ENCODE results near the gene PAF1.

PAF1 gene

DNA sequence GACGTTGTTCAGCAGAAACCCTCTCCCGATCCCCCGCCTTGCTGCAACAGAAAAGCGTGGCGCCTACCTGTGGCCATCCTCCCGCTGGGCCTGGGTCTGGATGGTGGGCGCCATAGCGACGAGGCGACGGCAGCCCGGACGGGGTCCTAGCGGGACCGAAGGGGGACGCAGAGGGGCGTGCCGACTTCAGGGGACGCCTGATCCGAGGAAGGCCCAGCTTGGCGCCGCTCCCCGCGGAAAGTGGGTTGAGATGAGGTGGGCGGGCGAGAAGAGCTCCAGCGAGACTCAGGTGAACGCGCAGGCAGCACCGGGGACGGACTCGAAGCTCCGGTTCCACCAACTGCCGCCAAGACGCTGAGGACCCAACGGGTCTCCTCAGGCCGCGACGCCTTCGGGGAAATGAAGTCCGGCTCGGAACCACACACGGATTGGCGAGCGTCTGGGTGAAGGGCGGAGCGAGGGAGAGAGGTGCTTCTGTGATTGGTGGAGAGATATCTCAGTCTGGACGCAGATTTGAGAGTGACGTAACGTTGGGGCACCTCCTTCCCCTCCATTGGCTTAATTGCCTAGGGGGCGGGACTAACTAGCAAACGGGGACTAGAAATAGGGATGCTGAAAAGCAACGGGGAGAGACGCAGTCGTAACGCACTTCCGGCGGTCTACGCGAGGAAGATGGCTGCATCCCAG, at the start of gene PAF1, which contains the start of gene MED29:
PAF1 (minus strand) TSS at position 356 of the 687 bp plus-strand sequence; CDS start at position 114, 242 bp downstream.
MED29 (plus strand) TSS at position 628 of the 687 bp plus-strand sequence; CDS start at position 673, 45 bp downstream.
- peak; percentile 98 for DNase-seq

DNA sequence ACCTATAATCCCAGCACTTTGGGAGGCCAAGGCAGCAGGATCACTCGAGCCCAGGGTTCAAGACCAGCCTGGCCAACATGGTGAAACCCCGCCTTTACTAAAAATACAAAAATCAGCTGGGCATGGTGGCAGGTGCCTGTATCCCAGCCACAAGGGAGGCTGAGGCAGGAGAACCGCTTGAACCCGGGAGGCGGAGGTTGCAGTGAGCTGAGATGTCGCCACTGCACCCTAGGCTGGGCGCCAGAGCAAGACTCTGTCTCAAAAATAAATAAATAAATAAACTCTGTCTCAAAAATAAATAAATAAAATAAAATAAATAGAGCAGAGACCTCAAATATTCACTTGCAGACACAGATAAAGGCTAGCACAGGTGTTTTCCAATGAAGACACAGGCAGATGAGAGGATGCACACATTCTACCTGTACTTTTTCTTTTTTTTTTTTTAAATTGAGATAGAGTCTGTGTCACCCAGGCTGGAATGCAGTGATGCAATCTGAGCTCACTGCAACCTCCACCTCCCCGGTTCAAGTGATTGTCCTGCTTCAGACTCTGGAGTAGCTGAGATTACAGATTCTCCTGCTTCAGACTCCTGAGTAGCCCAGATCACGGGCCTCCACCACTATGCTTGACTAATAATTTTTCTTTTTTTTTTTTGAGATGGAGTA, 47.5 kb upstream of the PAF1 start:
- DNase-seq: no peak

DNA sequence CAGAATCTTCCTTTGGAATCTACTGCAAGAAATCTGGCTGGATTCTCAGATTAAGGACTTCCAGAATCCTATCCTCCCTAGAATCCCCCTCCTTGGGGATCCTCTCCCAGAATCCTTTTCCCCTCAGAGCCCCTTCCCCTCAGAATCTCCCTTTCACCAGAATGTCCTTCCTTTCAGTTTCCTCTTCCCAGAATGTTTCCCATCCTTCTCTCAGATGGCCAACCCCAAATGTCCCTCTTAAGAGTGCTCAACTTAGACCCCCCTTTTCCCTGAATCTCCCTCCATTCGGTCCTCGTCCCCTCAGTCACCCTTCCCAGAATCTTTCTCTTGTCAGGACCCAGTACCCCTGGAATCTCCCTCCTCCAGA, 45.4 kb upstream of the PAF1 start:
- DNase-seq: no peak

DNA sequence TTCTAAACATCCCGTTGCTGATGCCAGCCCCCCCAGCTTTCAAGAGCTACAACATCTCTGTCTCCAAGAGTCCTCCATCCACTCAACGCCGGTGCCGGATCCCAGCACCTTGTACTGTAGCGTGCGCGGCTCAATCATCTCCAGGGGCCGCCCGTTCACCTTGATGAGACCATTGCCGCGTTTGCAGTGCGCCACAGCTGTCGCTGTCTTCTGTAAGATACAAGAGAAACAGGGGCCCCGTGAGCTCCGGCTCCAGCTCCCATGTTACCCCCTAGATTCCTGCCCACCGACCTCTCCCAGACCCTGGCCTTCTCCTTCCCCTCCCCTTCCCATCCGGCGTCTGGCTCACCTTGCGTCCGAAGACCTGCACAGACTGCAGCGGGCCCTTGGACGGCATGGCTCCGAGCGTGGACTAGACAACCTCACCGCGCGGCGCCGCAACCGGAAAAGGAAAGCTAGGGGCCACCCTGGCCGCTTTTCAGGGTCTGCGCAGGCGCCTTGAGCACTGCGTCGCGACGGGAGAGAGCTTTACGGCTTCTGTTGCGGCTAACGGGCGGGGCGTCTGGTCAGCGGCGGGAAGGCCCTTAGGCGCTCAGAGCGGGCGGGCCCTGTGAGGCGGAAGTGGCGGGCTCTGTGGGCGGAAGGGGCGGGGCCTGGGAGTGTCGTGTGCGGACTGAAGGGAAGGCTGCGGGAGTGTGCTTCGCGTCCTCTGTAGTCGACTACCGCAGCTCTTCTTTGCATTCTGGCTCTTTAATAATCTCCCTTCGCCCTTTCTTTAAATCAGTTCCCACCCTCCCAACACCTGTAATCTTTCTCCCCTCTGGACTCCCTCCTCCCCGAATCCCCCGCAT, 44.8 kb upstream of the PAF1 start, which contains the start of gene RPS16:
RPS16 (minus strand) TSS at position 451 of the 851 bp plus-strand sequence; CDS start at position 397, 54 bp downstream.
- DNase-seq: peak; percentile 97

DNA sequence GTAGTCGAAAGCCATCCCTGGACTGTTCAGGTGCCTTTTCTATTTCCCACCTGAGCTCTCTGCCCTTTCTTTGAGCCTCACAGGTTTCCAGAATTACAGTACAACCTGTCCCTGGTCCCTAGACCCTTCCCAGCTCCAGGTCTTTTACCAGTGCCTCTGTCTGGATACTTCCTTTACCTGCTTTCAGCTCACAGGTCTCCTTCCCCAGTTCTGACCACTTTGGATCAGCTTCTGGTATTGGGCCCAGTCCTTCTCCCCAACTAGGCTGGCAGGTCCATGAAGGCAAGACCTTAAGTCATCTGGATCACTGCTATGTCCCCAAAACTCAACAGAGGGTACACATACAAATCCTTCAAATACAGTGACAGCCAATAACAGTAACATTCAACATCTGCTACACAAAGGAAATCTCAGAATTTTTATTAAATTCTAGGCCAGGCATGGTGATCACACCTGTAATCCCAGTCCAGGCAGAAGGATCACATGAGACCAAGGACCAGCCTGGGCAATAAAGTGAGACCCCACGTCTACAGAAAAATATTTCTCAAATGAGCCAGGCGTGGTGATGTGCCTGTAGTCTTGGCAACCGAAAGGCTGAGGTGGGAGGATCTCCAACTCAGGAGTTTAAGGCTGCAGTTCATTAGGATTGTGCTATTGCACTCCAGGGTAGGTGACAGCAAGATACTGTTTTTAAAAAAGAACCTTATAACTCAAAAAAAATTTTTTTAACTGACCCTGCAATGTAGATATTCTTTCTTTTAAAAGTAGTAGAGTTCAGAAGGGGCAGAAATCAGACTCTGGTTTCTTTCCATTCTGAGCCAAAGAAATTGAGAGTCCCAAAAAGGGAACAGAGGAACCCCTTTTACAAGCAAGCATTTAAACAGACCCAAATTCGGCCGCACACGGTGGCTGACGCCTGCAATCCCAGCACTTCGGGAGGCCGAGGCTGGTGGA, 43.5 kb upstream of the PAF1 start:
- DNase-seq: no peak

DNA sequence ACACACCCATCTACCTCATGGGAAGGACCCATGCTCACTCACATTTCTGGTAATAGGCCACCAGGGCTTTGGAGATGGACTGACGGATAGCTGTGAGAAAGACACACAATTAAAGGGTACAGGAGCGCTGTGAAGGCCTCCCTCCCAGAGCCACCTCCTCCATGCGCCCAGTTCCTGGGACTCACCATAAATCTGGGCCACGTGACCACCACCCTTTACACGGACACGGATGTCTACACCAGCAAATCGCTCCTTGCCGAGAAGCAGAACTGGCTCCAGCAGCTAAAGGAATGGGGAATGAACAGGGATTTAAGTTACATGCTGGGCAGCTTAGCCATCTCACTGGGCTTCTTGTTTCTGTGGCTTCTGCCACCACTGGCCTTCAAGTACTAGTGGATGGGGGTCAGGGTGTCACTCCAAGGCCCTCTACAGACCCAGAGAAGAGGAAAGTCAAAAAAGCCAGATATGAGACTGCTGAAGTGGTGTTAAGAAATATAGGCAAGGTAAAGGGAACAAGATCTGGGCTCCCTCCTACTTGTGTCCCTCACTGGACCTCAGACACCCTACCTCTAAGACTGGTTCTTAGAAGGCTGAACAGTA, 42.7 kb upstream of the PAF1 start:
- no peak for DNase-seq

DNA sequence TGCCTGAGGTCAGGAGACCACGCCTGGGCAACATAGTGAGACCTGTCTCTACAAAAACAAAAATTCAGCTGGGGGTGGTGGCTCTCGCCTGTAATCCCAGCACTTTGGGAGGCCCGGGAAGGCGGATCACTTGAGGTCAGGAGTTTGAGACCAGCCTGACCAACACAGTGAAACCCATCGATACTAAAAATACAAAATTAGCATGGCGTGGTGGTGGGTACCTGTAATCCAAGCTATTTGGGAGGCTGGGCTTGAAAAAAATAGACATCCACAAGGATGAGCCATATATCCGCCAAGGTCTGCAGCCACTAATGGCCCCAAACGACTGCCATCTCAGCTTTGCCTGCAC, 41.7 kb upstream of the PAF1 start:
- DNase-seq: no peak

DNA sequence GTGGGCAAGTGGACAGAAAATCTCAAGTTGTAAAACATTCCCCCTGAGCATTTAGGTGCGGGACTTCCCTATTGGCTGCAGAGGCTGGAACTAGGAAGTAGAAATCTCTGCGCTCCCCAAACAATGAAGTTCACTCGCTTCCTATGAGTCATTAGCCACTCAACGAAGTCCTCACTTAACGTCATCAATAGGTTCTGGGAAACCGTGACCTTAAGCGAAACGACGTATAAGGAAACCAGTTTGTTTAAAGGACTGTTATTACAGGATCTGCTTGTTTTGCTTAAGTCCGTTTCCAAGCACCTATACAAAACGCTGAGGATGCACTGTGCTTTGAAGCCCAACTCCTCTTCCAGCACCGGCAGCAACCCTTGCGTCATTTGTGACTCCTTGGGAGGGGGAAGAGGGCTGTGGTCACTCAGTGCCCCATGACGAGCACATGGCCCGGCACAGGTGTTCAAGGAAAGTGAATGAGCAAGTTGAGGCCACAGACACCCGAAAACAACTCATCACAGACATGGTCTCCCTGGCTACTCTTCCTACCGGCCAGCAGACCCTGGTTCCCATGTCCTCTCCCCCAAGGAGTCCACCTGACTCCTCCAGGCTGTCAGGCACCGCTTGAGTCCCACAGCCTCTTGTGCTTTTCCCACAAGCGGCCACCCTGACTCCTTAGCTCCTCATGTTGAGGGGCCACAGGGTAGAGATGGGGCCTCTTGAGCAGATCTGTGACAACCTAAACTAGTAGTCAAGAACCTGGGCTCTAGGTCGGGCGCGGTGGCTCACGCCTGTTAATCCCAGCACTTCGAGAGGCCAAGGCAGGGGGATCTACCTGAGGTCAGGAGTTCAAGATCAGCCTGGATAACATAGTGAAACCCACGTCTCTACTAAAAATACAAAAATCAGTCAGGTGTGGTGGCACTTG, 40.0 kb upstream of the PAF1 start:
- peak; percentile 69 for DNase-seq

DNA sequence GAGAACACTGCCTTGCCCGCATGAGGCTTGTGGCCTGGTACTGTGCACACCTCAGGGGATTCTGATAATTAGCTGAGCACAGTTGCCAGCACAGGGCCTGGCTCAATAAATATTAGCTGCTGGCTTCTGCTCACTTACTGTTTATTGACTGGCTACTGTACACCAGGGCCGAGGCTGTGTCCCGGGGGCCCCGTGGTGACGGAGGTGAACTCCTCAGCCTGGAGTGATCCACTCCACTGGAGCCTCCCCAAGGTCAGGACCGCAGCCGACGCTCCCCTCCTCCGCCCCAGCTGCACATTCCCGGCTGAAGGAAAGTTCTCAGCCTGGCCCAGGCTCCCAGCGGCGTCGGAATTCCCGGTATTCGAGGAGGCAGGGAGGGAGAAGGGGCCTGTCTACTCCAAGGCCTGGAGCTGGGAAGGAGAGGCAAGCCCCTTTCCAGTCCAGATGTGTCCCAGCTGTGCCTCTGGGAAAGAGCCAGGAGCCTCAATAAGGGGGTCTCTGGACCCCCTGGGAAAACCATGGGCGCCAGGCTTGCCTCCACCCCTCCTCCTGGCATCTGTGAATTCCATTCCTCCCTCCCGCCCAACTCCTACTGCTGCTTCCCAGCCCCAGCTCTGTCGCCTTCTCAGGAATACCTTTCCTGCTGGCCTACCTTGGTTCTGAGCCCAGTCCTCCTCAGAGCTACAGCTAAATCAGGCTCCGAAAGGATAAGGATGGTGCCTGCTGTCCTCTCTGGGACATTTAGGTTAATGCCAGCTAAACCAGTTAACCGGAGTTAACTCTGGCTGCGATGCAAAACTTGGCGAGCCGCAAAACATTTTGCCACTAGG, 37.6 kb upstream of the PAF1 start:
- peak; percentile 30 for DNase-seq

DNA sequence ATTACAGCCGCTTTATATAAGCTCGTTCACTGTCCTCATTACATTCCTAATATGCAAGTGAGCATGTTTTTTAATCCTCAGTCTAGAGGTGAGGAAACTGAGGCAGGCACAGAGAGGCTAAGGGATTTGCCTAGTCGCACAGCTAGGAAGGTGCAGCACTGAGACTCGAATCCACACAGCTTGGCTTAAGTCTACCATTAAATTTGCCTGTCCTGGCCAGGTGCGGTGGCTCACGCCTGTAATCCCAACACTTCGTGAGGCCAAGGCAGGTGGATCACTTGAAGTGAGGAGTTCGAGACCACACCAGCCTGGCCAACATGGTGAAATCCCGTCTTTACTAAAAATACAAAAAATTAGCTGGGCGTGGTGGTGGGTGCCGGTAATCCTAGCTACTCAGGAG, 36.8 kb upstream of the PAF1 start:
- no peak for DNase-seq

DNA sequence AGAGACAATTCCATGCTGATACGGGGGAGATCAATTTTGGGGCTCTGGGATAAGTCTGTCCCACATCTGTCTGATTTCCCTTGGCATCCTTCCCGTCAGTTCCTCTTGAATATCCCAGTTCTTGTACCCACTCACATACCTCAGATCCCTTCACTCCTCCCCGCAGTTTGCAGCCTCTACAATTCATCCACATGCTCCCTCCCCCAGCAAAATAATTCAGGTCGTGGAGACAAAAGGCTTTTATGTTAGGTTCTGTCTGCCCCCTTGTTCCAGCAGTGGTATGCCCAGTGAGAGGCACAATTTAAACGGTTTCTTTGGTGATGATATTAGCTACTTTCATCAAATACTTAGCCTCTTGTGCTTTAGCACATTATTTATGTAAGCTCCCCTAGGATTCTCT, 35.3 kb upstream of the PAF1 start:
- DNase-seq: no peak

DNA sequence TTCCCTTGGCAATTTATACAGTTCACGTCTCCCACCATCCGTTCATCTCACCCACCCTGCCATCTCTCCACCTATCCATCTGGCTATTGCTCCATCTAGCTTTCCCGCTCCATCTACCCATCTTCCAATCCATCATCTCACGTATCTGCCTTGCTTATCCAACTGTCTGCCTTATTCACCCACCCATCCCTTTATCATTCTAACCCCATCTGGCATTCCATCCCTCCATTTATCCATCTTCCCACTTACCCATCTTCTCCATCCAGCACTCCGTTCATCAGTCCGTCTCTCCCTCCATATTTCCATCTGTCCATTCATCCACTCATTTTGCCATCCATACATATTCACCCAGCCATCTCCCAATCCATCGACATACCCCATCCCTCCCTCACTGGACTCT, 34.8 kb upstream of the PAF1 start:
- DNase-seq: no peak

DNA sequence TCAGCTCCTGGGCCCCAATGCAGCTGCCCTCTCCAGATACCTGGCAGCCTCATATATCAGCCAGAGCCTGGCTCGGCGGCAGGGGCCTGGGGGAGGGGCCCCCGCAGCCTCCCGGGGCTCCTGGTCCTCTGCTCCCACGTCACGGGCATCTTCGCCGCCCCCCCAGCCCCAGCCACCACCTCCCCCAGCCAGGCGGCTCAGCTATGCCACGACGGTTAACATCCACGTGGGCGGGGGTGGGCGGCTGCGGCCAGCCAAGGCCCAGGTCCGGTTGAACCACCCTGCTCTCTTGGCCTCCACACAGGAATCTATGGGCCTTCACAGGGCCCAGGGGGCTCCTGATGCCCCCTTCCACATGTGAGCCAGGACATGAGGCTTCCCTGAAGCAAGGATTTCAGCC, 34.0 kb upstream of the PAF1 start:
- DNase-seq: no peak

DNA sequence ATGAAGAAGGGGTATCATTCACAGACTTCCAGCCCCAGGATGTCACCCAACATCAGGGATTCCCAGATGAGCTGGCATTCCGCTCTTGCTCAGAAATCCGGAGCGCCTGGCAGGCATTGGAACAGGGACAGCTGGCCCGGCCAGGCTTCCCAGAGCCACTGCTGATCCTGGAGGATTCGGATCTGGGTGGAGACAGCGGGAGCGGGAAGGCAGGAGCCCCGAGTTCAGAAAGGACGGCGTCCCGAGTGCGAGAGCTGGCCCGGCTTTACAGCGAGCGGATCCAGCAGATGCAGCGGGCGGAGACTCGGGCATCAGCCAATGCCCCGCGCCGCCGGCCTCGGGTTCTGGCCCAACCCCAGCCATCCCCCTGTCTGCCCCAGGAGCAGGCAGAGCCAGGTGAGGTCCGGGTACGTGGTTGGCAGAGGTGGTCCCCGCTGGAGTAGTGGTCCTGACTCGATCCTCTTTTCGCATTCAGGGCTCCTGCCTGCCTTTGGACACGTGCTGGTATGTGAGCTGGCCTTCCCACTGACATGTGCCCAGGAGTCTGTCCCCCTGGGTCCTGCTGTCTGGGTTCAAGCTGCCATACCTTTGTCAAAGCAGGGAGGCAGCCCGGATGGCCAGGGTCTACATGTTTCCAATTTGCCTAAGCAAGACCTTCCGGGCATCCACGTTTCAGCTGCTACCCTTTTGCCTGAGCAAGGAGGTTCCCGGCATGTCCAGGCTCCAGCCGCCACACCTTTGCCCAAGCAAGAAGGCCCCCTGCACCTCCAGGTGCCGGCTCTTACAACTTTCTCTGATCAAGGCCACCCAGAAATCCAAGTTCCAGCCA, 32.6 kb upstream of the PAF1 start:
- DNase-seq: no peak

DNA sequence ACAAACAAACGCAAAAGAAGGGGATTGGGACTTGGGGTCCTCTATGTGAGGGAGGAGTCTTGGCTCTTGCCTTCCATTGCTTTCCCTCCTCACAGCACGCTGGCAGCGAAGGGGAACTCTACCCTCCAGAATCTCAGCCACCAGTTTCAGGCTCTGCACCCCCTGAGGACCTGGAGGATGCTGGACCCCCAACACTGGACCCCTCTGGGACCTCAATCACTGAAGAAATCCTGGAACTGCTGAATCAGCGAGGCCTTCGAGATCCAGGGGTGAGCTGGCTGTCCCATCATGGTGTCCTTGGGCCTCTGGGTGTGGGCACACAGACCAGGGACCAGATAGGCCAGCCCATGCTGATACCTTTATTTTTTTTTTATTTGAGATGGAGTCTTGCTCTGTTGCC, 31.1 kb upstream of the PAF1 start:
- DNase-seq: no peak

DNA sequence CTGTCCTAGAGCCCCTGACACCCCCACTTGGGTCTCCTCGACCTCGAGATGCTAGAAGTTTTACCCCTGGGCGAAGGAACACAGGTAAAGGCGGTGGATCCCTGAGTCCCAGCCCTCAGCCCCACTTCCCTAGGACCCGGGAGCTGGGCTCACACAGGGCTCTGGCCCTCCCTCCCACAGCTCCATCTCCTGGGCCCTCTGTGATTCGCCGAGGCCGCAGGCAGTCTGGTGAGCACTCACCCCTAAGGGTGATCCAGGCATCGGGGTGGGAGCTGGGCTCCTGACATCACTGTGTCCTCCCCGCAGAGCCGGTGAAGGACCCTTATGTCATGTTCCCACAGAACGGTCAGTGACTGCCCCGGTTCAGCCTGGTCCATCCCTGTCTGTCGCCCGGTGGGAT, 29.9 kb upstream of the PAF1 start:
- DNase-seq: no peak

DNA sequence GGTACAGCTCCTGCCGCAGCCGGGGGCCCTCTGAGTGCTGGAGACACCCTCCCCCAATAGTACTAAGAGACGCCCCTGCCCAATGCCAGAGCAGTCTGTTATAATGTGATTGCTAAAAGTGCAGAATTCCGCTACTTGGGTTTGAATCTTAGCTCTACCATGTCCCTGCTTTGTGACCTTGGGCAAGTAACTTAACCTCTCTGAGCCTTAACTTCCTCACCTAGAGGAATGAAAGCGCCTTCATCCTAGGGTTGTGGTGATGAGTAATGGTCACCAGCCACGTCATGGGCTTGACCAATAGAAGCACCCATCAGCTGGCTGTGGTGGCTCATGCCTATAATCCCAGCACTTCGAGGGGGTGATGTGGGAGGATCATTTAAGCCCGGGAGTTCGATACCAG, 28.1 kb upstream of the PAF1 start:
- DNase-seq: no peak

DNA sequence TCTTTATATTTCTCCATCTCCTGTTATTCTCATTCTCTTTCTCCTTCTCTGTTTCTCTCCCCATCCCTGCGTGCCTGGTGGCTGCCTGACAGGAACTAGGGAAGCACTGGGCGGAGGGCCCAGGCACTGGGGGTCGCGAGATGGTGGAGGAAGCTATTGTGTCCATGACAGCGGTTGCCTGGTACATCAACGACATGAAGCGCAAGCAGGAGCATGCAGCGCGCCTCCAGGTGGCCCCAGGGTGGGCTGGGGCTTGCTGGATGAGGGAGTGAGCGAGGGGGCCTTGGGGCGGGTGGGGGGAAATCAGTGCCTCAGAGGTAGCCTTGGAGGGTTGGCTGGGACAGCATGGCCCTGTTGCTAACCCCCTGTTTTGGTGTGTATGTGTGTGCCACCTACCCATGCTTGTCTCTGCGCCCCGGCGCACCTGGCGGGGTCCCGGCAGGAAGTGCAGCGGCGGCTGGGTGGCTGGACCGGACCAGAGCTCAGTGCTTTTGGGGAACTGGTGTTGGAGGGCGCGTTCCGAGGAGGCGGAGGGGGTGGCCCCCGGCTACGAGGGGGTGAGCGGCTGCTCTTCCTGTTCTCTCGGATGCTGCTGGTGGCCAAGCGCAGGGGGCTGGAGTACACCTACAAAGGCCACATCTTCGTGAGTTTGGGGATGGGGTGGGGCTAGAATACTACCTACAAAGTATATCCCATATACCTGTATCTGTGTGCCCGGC, 26.7 kb upstream of the PAF1 start:
- DNase-seq: no peak
